Urothelium cell line (cell line): ENCODE results near the gene MTA1.

Experiments used
- DNase-seq: peaks from one replicate; pipeline ENCODE4 v3.0.0; 2011; ENCODE audit warnings: low spot score, mixed read lengths
- FAIRE-seq: peaks from 2 replicates; lab custom pipeline; 2011; peaks lifted over from hg19 to GRCh38; lab: Jason Lieb, UNC

Gene MTA1

GRCh38 chr14:105473033-105473676, 53.5 kb downstream of the MTA1 start:
- FAIRE-seq: no peak
- DNase-seq: no peak

- FAIRE-seq (no peak), DNase-seq (peak; percentile 90)
Observed at GRCh38 chr14:105473677-105474482, 54.3 kb downstream of the MTA1 start.

DNA sequence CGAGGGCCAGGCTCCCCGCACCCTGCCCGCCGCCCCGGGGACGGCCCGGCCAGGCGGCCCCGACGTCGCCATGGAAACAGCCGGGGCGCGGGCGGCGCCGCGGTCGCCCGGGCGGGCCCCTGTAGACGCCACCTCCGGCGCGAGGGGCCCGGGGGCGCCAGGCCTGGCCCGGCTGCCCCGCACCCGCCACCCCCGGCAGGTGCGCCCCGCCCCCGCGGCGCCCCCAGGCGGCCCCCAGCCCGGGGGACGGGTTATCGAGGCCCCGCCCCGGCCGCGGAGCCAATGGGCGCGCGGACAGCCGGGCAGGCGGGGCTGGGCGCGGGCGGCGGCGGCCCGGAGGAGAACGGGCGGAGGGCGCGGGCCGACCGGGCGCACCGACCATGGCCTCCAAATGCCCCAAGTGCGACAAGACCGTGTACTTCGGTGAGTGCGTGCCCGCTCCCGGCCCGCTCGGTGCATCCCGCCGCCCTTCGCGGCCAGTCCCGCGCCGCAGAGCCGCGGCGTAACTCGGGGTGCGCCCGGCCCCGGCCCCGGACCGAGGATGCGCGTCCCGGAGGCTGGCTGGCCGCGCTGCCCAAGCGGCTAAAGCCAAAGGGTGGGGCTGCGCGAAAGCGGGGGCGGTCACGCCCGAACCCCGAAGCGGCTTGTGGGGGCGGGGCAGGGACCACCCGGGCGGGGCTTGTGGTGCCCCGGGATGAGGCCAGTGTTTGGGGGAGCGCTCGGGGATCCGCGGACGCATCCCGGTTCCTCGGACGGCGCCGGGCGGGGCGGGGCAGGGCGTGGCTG, 55.0 kb downstream of the MTA1 start, which contains the start of gene CRIP2:
TSS of gene CRIP2 (plus strand) at position 339 of the 786 bp plus-strand sequence. CDS start at position 381, 42 bp downstream.
- FAIRE-seq: no peak
- DNase-seq: peak; percentile 84

- no peak for DNase-seq
- no peak for FAIRE-seq
Observed at GRCh38 chr14:105475269-105476096, 55.9 kb downstream of the MTA1 start.

DNA sequence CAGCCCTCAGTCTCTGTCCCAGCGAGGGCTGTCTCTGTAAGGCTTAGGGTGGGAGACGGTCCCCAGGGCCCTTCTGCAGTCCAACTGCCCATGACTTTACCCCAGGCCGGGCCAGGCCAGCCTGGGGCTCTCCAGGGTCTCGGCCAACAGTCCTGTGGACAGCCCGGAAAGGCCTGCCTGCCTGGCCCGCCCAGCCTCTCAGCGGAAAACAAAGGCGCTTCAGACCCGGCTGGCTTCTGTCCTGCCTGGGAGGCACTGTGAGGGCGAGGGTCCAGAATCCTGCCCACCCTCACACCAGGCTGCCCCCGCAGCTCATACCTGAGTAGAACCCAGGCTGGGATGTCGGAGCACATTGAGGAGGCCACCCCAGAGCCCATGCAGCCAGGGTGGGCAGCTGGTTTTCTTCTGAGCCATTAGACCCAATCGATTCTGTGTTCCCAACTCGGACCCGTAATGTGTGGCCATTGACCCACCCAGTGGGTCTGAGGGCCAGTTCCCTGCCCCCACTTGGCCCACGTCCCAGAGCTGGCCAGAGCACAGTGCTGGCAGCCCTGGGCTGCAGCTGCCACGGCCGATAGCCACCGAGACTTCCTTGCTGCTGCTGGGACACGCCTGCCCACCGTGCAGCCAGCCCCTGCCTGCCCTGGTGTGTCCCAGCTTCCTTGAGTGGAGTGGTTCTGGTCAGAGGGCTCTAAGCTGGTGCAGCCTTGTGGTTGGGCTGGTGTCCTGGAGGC, 56.6 kb downstream of the MTA1 start:
- DNase-seq (no peak), FAIRE-seq (no peak)

GRCh38 chr14:105476831-105477659, 57.4 kb downstream of the MTA1 start:
- DNase-seq (no peak), FAIRE-seq (peak; percentile 75)

DNA sequence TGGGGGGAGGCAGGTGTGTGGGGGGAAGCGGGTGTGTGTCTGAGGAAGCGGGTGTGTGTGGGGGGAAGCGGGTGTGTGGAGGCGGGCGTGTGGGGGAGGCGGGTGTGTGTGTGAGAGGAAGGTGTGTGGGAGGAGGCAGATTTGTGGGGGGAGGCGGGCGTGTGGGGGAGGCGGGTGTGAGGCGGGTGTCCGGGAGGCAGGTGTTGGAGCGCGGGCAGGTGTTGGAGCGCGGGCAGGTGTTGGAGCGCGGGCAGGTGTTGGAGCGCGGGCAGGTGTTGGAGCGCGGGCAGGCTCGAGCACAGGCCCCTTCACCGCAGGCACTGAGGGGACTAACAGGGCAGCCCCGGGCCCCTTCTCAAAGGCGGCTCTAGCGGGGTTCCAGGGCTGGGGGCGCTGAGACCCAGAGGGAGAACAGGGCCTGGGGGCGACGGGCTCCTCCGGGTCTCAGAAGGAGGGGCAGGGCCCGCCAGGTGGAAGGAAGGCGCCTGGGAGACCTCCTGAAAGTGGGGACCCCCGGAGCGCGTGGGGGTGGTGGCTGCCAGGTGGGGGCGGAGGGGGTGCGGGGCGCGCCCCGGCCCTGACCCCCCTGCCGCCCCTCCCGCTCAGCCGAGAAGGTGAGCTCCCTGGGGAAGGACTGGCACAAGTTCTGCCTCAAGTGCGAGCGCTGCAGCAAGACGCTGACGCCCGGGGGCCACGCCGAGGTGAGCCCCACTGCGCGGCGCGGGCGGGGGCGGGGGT, 58.2 kb downstream of the MTA1 start:
- no peak for FAIRE-seq

GRCh38 chr14:105478398-105479251, 59.0 kb downstream of the MTA1 start:
- no peak for DNase-seq
- no peak for FAIRE-seq

More for the DNA sequence above, 58.2 kb downstream of the MTA1 start:
- no peak for DNase-seq

DNA sequence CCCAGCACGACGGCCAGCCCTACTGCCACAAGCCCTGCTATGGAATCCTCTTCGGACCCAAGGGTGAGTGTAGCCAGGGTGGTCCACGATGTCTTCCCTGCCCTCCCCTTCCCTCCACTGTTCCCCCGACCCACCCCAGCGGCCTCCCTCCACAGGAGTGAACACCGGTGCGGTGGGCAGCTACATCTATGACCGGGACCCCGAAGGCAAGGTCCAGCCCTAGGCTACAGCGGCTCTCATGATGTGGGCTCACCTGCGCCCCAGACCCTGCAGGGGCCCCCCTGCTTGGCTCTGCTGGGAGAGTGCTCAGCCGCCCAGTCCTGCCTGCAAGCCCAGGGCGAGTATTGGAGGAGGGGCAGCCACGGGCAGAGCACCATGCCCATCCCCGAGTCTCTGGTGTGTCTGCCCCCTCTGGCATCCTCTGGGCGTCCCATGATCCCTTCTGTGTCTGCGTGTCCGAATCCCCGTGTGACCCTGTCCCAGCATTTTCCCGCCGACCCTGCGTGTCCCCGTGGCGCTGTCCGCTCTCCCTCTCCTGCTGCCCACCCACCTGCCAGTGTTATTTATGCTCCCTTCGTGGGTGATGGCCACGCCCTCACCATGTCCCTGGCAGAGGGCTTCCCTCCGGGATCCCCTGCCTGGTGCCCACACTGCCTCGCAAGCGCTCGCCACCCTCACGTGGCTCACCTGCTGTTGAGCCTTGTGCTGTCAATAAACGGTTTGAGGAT, 60.0 kb downstream of the MTA1 start:
- FAIRE-seq (no peak), DNase-seq (no peak)

DNA sequence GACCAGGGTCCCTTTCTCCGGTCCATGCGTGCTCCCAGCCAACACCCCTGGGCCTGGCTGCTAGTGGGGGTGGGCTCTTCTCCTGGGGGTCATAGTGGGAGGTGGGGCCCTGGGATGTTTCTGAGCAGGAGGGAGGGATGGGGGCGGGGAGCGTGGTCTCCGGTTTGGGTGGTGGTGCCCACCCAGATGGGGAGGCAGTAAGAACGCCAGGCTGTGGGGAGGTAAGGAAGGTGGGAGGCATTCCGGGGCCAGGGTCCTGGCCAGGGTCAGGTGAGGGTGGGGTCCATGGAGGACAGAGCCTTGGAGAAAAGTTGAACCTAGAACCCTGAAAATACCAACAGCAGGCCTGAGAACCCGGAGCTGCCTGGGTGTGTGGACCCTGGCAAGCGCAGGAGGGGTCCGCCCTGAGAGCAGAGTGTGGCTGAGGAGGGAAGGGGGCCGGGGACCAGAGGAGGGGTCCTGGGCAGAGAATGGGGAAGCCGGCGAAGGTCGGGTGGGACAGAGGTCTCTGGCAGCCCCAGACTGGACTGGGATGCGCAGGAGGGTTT, 60.6 kb downstream of the MTA1 start:
- DNase-seq (no peak), FAIRE-seq (no peak)

GRCh38 chr14:105480807-105481801, 61.5 kb downstream of the MTA1 start:
- FAIRE-seq (peak; percentile 42), DNase-seq (peak; percentile 80)

DNA sequence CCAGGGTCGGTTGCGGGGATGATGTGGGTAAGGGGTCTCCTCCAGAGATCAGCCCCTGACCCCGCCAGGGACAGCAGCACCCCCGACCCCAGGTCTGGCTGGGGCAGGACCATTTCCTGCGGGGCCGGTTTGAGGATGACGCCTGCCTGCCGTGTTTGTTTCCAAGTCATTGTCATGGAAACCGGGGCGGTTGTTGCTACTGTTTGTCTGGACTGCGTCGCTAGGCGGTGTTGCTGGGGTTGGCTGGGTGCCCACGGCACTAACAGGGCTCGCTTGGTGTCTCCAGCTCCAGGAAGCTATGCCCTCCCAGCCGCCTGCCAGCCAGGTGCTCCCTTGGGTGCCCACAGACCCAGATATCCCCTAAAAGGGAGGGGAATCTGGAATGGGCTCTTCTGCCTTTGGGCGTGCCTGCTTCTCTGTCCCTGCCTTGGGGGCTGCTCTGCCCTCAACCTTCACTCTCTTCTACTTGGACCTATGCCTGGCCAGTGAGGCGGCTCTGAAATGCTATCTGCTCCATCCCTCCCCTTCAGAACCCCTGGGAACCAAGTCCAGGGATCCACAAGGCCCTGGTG, 62.3 kb downstream of the MTA1 start:
- FAIRE-seq: no peak
- peak; percentile 90 for DNase-seq

DNA sequence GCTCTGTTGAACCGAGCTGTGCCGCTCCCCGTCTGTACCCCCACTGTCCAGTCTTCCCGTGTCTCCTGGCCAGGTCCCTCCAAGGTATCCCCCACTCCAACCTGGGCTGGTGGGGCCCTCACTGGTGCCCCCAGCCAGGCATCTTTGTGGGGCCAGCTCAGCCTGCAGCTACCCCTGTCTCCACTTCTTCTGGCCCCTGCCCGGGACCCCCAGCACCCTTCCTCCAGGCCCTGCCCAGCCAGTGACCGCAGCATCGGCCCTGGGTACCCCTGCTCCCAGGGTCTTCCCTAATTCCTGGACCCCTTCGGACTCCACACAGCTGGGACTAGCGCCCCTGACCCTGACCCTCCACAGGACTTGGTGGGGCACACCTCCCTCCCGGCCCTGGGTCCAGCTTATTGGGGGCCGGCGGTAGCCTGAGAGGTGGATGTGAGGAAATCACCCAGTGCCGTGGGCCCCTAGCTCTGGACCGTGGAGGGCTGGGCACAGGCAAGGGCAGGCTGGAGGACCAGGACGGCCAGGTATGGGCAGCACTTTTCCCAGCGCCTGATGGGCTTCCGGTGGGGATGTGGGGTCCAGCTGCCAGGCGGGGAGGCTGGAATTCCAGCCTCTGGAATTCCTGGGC, 63.0 kb downstream of the MTA1 start:
- FAIRE-seq: no peak
- no peak for DNase-seq

DNA sequence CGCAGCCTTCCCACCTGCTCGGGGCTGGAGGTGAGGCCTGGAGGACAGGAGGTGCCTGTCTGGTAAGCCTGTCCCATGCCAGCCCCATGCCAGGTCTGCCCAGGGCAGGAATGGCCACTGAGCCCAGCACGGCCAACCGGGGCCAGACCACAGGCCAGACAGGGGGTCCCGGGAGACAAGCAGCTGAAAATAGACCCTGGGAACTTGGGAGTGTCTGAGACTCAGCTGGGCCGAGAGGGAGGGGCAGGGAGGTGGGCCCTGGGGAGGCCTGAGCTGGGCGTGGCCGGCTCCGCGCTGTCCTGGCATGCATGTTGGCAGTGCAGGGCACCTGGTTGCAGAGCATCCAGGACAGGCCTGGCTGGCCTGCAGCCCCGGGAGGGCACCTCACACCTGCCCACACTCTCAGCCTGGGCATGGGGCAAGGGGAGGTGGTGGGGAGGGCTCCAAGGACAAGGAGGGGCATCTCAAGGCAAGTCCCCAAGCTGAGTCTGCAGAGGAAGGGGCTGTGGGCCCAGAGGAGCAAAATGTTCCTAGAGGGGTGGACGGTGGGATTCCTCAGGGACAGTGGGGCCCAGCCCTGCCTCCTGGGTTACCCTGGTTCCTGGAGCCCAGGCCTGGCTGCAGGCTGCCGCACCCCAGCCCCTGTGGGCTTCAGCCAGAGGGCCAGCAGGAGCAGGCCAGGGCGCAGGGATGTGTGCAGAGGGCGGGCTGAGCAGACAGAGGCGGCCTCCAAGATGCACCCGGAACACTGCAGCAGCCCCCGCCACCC, 63.9 kb downstream of the MTA1 start:
- DNase-seq: no peak
- no peak for FAIRE-seq
